CD14-positive monocyte (primary cell): ENCODE results near the gene PSMB8. TPM values are rescaled to one million over a fixed set of nuclear protein-coding genes. Genes with fewer than 3 reads are reported as not detected.

Experiments
- DNase-seq, 3 donors: peaks; one replicate each; pipeline ENCODE4 v3.0.0-alpha.2; 2011 to 2022
- H2AFZ ChIP-seq: 2 replicates; pipeline ENCODE4 v1.6.0; 2012; ENCODE audit warnings: mild to moderate bottlenecking, low read depth, low read length, inconsistent platforms; ENCODE audit not compliant: insufficient read depth, poor library complexity, severe bottlenecking
- H3K27ac ChIP-seq, 2 donors: 1 replicate in 1 of 2; 2 replicates in 1 of 2; pipeline ENCODE4 v1.5.1; 2012 to 2013; ENCODE audit warnings: low read length in 2 of 2, control low read depth in 1 of 2, inconsistent platforms in 1 of 2, low read depth in 1 of 2, mild to moderate bottlenecking in 1 of 2
- H3K27me3 ChIP-seq, 2 donors: one replicate each; pipeline versions ENCODE4 v1.6.0 to v1.6.1; 2011 to 2013; ENCODE audit warnings: low read length in 2 of 2; ENCODE audit not compliant: control insufficient read depth in 2 of 2, insufficient read depth in 2 of 2
- H3K36me3 ChIP-seq, 2 donors: replicated peaks in 1 of 2; 1 replicate in 1 of 2; 2 replicates in 1 of 2; pipeline versions ENCODE4 v1.5.1 to v1.6.1; 2012 to 2013; ENCODE audit warnings: low read length in 2 of 2, control low read depth in 1 of 2, inconsistent platforms in 1 of 2, mild to moderate bottlenecking in 1 of 2; ENCODE audit not compliant: insufficient read depth in 2 of 2, control insufficient read depth in 1 of 2
- H3K4me1 ChIP-seq, 2 donors: 1 replicate in 1 of 2; 2 replicates in 1 of 2; pipeline versions ENCODE4 v1.5.1 to v1.6.1; 2012 to 2013; ENCODE audit warnings: low read length in 2 of 2, control low read depth in 1 of 2, inconsistent platforms in 1 of 2, mild to moderate bottlenecking in 1 of 2, moderate library complexity in 1 of 2; ENCODE audit not compliant: insufficient read depth in 2 of 2, control insufficient read depth in 1 of 2
- H3K4me2 ChIP-seq: replicated peaks from 2 replicates; pipeline ENCODE3; 2012; ENCODE audit warnings: low read length, moderate library complexity, mild to moderate bottlenecking; ENCODE audit not compliant: poor library complexity, severe bottlenecking; ENCODE audit errors: extremely low read depth
- H3K4me3 ChIP-seq, 3 experiments: fragments of 200-600 bp in 1 of 3; sonication (generic) in 1 of 3; replicated peaks in 1 of 3; 1 replicate in 2 of 3; 2 replicates in 1 of 3; pipeline ENCODE4 v1.5.1; 2011 to 2013; ENCODE audit warnings: low read length in 3 of 3, mild to moderate bottlenecking in 3 of 3, control low read depth in 2 of 3, low read depth in 2 of 3, inconsistent platforms in 1 of 3, moderate library complexity in 1 of 3
- H3K79me2 ChIP-seq: 2 replicates; pipeline ENCODE4 v1.6.0; 2012; ENCODE audit warnings: mild to moderate bottlenecking, control low read depth, inconsistent platforms, low read length, moderate library complexity; ENCODE audit not compliant: insufficient read depth
- H3K9ac ChIP-seq: 2 replicates; pipeline ENCODE4 v1.6.0; 2017; ENCODE audit warnings: low read length, mild to moderate bottlenecking; ENCODE audit not compliant: insufficient read depth, poor library complexity, severe bottlenecking
- H3K9me3 ChIP-seq, 2 donors: replicated peaks in 1 of 2; 1 replicate in 1 of 2; 2 replicates in 1 of 2; pipeline versions ENCODE4 v1.5.1 to v1.6.1; 2012 to 2013; ENCODE audit warnings: low read length in 2 of 2, control low read depth in 1 of 2; ENCODE audit not compliant: control insufficient read depth in 1 of 2, insufficient read depth in 1 of 2
- H4K20me1 ChIP-seq: 2 replicates; pipeline ENCODE4 v1.6.0; 2012; ENCODE audit warnings: mild to moderate bottlenecking, low read length, control low read depth, moderate library complexity; ENCODE audit not compliant: insufficient read depth
- H3K27ac Mint-ChIP-seq, 7 donors: one replicate each; pipeline ENCODE4 v1.8.0; 2020; ENCODE audit warnings: mild to moderate bottlenecking in 7 of 7, mixed read lengths in 7 of 7, moderate library complexity in 6 of 7, inconsistent platforms in 2 of 7
- H3K27me3 Mint-ChIP-seq, 3 donors: one replicate each; pipeline ENCODE4 v1.8.0; 2021 to 2022; ENCODE audit warnings: low read depth in 3 of 3, mild to moderate bottlenecking in 3 of 3, mixed read lengths in 3 of 3, moderate library complexity in 3 of 3, inconsistent platforms in 1 of 3
- H3K36me3 Mint-ChIP-seq, 2 donors: one replicate each; pipeline ENCODE4 v1.8.0; 2020; ENCODE audit warnings: mixed read lengths in 2 of 2, inconsistent platforms in 1 of 2, mild to moderate bottlenecking in 1 of 2
- H3K4me1 Mint-ChIP-seq: one replicate; pipeline ENCODE4 v1.8.0; 2020; ENCODE audit warnings: mild to moderate bottlenecking, mixed read lengths
- H3K4me3 Mint-ChIP-seq, 2 donors: one replicate each; pipeline ENCODE4 v1.8.0; 2020; ENCODE audit warnings: mild to moderate bottlenecking in 2 of 2, mixed read lengths in 2 of 2, moderate library complexity in 1 of 2
- H3K9me3 Mint-ChIP-seq, 7 donors: one replicate each; pipeline ENCODE4 v1.8.0; 2020 to 2022; ENCODE audit warnings: mixed read lengths in 7 of 7, mild to moderate bottlenecking in 6 of 7, moderate library complexity in 6 of 7, inconsistent platforms in 2 of 7
- CTCF ChIP-seq: fragments of 200-600 bp; IDR thresholded peaks from one replicate; pipeline ENCODE4 v1.8.0; 2022; ENCODE audit warnings: antibody characterized with exemption, mild to moderate bottlenecking
- WGBS: methylation state at CpG from one replicate; pipeline ENCODE4 v1.1.5; 2013; ENCODE audit warnings: missing lambda C conversion rate; ENCODE audit not compliant: insufficient coverage; 5-methylcytosine and 5-hydroxymethylcytosine counted together
- intact Hi-C, 2 donors: fragments of 100-400 bp; cut with micrococcal nuclease; formaldehyde crosslinking; loops; one replicate each; pipeline versions ENCODE4 v1.15.0 to v1.15.1; 2023
- polyA minus RNA-seq: library from RNA; depleted of rRNA, polyadenylated mRNA; stranded (reverse); fragments of >200 nt; gene quantifications from 2 replicates; pipeline ENCODE4 v1.2.3, GENCODE V29; 2012
- polyA plus RNA-seq, 3 donors: library from polyadenylated mRNA; depleted of rRNA in 1 of 3; unstranded in 2 of 3; stranded (reverse) in 1 of 3; fragments of 300-500 nt in 2 of 3; fragments of >200 nt in 1 of 3; fragmentation: Illumina TruSeq in 2 of 3; gene quantifications; 1 replicate in 2 of 3; 2 replicates in 1 of 3; pipeline ENCODE4 v1.2.3, GENCODE V29; 2012 to 2021
- total RNA-seq, 12 experiments: library from RNA in 1 of 12; stranded (reverse) in 1 of 12; fragments of 120-200 nt in 1 of 12; gene quantifications; one replicate each; pipeline ENCODE4 v1.2.4 and lab custom pipeline; 2013 to 2026; ENCODE audit warnings: mixed read lengths in 6 of 12, inconsistent platforms in 1 of 12

PSMB8 gene
- 242 TPM for total RNA-seq (2013)
- 100 to 1,000 TPM; 164 to 534 (median 487) TPM for polyA plus RNA-seq
- polyA minus RNA-seq, result 74.5 and 134 TPM in 2 replicates
- 33.6 to 86.5 (median 61.7) reads per million in 11 experiments for total RNA-seq (lab: John Stamatoyannopoulos, UW)

DNA sequence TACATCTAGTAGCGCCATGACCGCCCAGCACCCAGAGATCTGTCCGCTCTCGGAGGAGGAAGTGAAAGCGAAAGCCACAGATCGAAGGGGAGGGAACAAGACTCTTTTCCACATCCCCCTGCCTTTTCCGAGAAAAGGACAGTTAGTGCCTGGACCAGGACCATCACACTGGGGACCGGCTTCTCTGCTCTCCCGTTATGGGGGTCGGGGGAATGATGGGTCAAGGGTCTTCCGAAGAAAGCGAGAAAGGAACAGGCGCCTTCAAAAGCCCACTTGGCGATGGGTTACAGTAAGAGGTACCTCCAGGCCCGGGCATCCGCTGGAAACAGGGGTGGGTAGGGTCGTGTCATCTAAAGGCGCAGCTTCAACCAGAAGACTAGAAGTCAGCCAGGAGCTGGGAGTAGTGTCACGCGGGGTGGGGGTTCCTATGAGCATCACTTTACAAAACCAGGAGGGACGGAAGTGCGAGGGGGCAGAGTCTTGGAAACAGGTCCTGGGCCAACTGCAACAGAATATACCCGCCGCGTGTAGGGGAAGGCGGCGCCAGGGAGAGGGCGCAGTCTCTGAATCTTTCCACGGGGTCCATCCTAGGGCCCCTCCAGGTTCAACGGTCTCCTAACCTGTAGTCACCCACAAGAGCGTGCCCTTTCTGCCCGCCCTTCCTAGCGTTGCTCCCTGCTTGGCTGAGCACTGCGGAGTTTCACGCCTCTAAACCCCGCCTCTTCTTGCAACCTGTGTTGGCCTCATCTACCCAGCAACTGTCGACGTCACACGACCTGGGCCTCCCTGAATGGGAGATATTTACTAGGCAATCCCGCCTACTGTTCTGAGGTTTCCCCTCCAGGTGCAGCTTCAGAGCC lies at the start of gene PSMB8:
Gene PSMB8, minus strand, starts transcription at position 69 of the 860 bp plus-strand sequence. Its CDS starts 51 bp downstream, at position 18.
- WGBS, result under 1% methylated on average over 33 of the region's 40 CpGs
- Histone ChIP-seq H3K4me1 (peaks cover 49 to 74% of the 10 kb centered on the region in 2 donors), H4K20me1 (peaks cover 39% of the 10 kb centered on the region), H3K4me3 (peak within 1 kb of the TSS; percentile 65 to 87 (median 83)), H3K4me2 (peak within 1 kb of the TSS; percentile 97), H2AFZ (peak within 1 kb of the TSS; percentile 87), H3K9ac (peak within 1 kb of the TSS; percentile 95), H3K79me2 (peaks cover 79% of the 10 kb centered on the region), H3K36me3 (peaks cover 51 to 65% of the 10 kb centered on the region in 2 donors), H3K9me3 (no peaks in the 10 kb centered on the region), H3K27ac (peak within 1 kb of the TSS; percentile 89 to 94), H3K27me3 (no peaks in the 10 kb centered on the region)
- peak; percentile 96 for DNase-seq
- Mint-ChIP-seq H3K4me1 (peaks cover 77% of the 10 kb centered on the region), H3K9me3 (peaks cover 0 to 8% (median 3%) of the 10 kb centered on the region in 7 donors), H3K4me3 (peak within 1 kb of the TSS; percentile 98 to 99), H3K36me3 (peaks cover 67 to 75% of the 10 kb centered on the region in 2 donors), H3K27ac (peak within 1 kb of the TSS; percentile 99 to 100 (median 100)), H3K27me3 (peaks cover 0 to 6% (median 0%) of the 10 kb centered on the region in 3 donors)
- no peak for TF ChIP-seq CTCF
- intact Hi-C loops, result loop anchor here (1.0 to 5.0 kb wide), 2 partner anchors 9 to 128 kb away; partner anchors contain the start of gene TAP1 (in 1 of the 2)

DNA sequence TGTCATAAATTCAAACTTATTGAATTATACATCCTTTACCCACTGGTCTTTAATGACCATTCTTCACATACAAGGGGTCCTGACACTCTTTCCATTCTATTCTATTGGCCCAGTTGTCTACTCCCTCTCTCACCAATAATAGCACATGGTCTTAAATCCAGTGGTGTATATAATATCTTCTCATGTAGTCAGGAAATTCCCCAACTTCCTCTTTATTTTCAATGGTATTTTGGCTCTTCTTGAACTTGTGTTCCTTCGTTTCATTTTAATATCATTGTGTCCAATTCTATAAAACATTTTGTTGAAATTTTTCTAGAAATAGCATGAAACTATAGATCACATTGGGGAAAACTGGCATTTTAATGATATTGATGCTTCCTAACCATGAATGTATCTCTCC lies 47.0 kb upstream of the PSMB8 start:
- no peaks in the 10 kb centered on the region for H4K20me1 ChIP-seq
- no peak overlapping the region for H3K4me3 ChIP-seq
- H3K36me3 Mint-ChIP-seq, result no peaks in the 10 kb centered on the region
- no peaks in the 10 kb centered on the region for H3K9me3 Mint-ChIP-seq
- no peaks in the 10 kb centered on the region for H3K27me3 ChIP-seq
- no peak overlapping the region for H3K27ac ChIP-seq
- no peak overlapping the region for H3K27ac Mint-ChIP-seq
- DNase-seq, result peak in 1 of 3 donors; percentile 47
- peaks cover 14 to 23% of the 10 kb centered on the region in 2 donors for H3K4me1 ChIP-seq
- H3K9ac ChIP-seq, result no peak overlapping the region
- H3K4me3 Mint-ChIP-seq, result no peak overlapping the region
- intact Hi-C loops, result loop anchor here in 1 of 2 donors (5.0 to 10.0 kb wide), 2 partner anchors 41 to 194 kb away; no protein-coding TSS in a partner anchor
- H3K4me1 Mint-ChIP-seq, result peaks cover 24% of the 10 kb centered on the region
- H3K4me2 ChIP-seq, result no peak overlapping the region
- WGBS, result no CpG with 5 or more reads among the region's 1 CpG
- no peak overlapping the region for H2AFZ ChIP-seq
- H3K9me3 ChIP-seq, result no peaks in the 10 kb centered on the region
- H3K27me3 Mint-ChIP-seq, result peaks cover 0 to 2% (median 1%) of the 10 kb centered on the region in 3 donors
- H3K36me3 ChIP-seq, result no peaks in the 10 kb centered on the region
- peaks cover 14% of the 10 kb centered on the region for H3K79me2 ChIP-seq
- no peak for TF ChIP-seq CTCF
